Glutamatergic neuron (in vitro differentiated cells): Measurements from ENCODE around the gene PELI2. TPM values are rescaled to one million over a fixed set of nuclear protein-coding genes. Genes with fewer than 3 reads are reported as not detected.

Experiments used
- DNase-seq: peaks from one replicate; pipeline ENCODE4 v3.0.0; 2022
- H3K27ac Mint-ChIP-seq: one replicate; pipeline ENCODE4 v1.8.0; 2020; ENCODE audit warnings: mild to moderate bottlenecking, mixed read lengths, inconsistent platforms; ENCODE audit not compliant: unreplicated experiment
- H3K27me3 Mint-ChIP-seq: one replicate; pipeline ENCODE4 v1.8.0; 2020; ENCODE audit warnings: mild to moderate bottlenecking, moderate library complexity, mixed read lengths, inconsistent platforms; ENCODE audit not compliant: unreplicated experiment
- H3K36me3 Mint-ChIP-seq: one replicate; pipeline ENCODE4 v1.8.0; 2020; ENCODE audit warnings: mild to moderate bottlenecking, mixed read lengths, inconsistent platforms; ENCODE audit not compliant: unreplicated experiment
- H3K4me1 Mint-ChIP-seq: one replicate; pipeline ENCODE4 v1.8.0; 2020; ENCODE audit warnings: mild to moderate bottlenecking, low read depth, mixed read lengths, inconsistent platforms; ENCODE audit not compliant: unreplicated experiment
- H3K4me3 Mint-ChIP-seq: one replicate; pipeline ENCODE4 v1.8.0; 2020; ENCODE audit warnings: mild to moderate bottlenecking, mixed read lengths, inconsistent platforms; ENCODE audit not compliant: unreplicated experiment
- H3K9me3 Mint-ChIP-seq: one replicate; pipeline ENCODE4 v1.8.0; 2020; ENCODE audit warnings: mild to moderate bottlenecking, moderate library complexity, mixed read lengths, inconsistent platforms; ENCODE audit not compliant: unreplicated experiment
- CTCF ChIP-seq: fragments of 200-600 bp; sonication (generic); IDR thresholded peaks from one replicate; pipeline ENCODE4 v1.5.0; 2021; ENCODE audit not compliant: partially characterized antibody, unreplicated experiment
- total RNA-seq: library from RNA; stranded (reverse); fragmentation: NEBNext Ultra II Directional; extraction: Animal tissue kit (Norgen Biotek cat#: 25700); gene quantifications from one replicate; pipeline ENCODE4 v1.2.1, GENCODE V29; 2021; ENCODE audit not compliant: unreplicated experiment

PELI2 gene
- total RNA-seq, 1 donor from 2014 or later: 158 TPM

GRCh38 chr14:56221382-56222128, 103.3 kb downstream of the PELI2 start:
- Mint-ChIP-seq H3K4me1 (peaks cover 47% of the 10 kb centered on the region), H3K27ac (no peak overlapping the region), H3K4me3 (no peak overlapping the region), H3K36me3 (no peaks in the 10 kb centered on the region), H3K9me3 (peaks cover 2% of the 10 kb centered on the region), H3K27me3 (no peaks in the 10 kb centered on the region)
- no peak for TF ChIP-seq CTCF
- DNase-seq: no peak

GRCh38 chr14:56224229-56224628, 106.0 kb downstream of the PELI2 start:
- H3K27ac Mint-ChIP-seq: no peak overlapping the region
- DNase-seq: no peak
- H3K4me3 Mint-ChIP-seq: no peak overlapping the region
- H3K27me3 Mint-ChIP-seq: no peaks in the 10 kb centered on the region
- H3K36me3 Mint-ChIP-seq: no peaks in the 10 kb centered on the region
- peaks cover 5% of the 10 kb centered on the region for H3K9me3 Mint-ChIP-seq
- H3K4me1 Mint-ChIP-seq: peaks cover 40% of the 10 kb centered on the region
- no peak for TF ChIP-seq CTCF

- TF ChIP-seq CTCF: no peak
- H3K4me3 Mint-ChIP-seq: no peak overlapping the region
- H3K4me1 Mint-ChIP-seq: peaks cover 38% of the 10 kb centered on the region
- H3K9me3 Mint-ChIP-seq: peaks cover 10% of the 10 kb centered on the region
- peaks cover 5% of the 10 kb centered on the region for H3K36me3 Mint-ChIP-seq
- no peak for DNase-seq
- H3K27ac Mint-ChIP-seq: peak overlapping the region; percentile 18
- peaks cover 3% of the 10 kb centered on the region for H3K27me3 Mint-ChIP-seq
These were observed 106.8 kb downstream of the PELI2 start for GRCh38 chr14:56224691-56225681.

GRCh38 chr14:56235388-56235787, 117.2 kb downstream of the PELI2 start:
- H3K27me3 Mint-ChIP-seq: peaks cover 10% of the 10 kb centered on the region
- DNase-seq: no peak
- no peak for TF ChIP-seq CTCF
- peaks cover 25% of the 10 kb centered on the region for H3K4me1 Mint-ChIP-seq
- H3K9me3 Mint-ChIP-seq: peaks cover 15% of the 10 kb centered on the region
- H3K27ac Mint-ChIP-seq: peak overlapping the region; percentile 59
- no peak overlapping the region for H3K4me3 Mint-ChIP-seq
- peaks cover 3% of the 10 kb centered on the region for H3K36me3 Mint-ChIP-seq
